Peyer's patch (tissue), 4 donors: ENCODE data around the gene BSG.

Source experiments
- CTCF ChIP-seq, 6 experiments: fragments of 450-650 bp in 4 of 6; fragments of 200-600 bp in 2 of 6; sonication (generic) in 1 of 6; IDR thresholded peaks; one replicate each; pipeline ENCODE4 v1.5.1; 2017 to 2019; ENCODE audit warnings: antibody characterized with exemption in 6 of 6, mild to moderate bottlenecking in 3 of 6, moderate library complexity in 1 of 6
- POLR2A ChIP-seq, 2 donors: fragments of 450-650 bp; IDR thresholded peaks; one replicate each; pipeline ENCODE4 v1.5.1; 2017; ENCODE audit warnings: antibody characterized with exemption in 2 of 2, mild to moderate bottlenecking in 2 of 2, moderate library complexity in 2 of 2

GRCh38 chr19:582497-583197 lies 10.3 kb downstream of the BSG start:
- TF ChIP-seq CTCF (IDR thresholded peaks at IDR 0.05), result no peak
- TF ChIP-seq POLR2A (IDR thresholded peaks at IDR 0.05), result no peak
